Stimulated activated CD4-positive, alpha-beta T cell treated with anti-CD3 and anti-CD28 coated beads, Interleukin-4, amount 100 ng/mL, for 1 hour (primary cell): ENCODE data around the gene NRGN.

Source experiments
- DNase-seq: peaks from one replicate; pipeline ENCODE4 v3.0.0-alpha.2; 2020

NRGN gene

GRCh38 chr11:124791626-124792341 lies 52.0 kb downstream of the NRGN start:
- no peak for DNase-seq

- DNase-seq, result no peak
Observed at GRCh38 chr11:124793466-124794278, 53.9 kb downstream of the NRGN start.

GRCh38 chr11:124796312-124796711 lies 56.6 kb downstream of the NRGN start:
- DNase-seq, result no peak
